ENCODE results near the gene SPAG17. TPM values are rescaled to one million over a fixed set of nuclear protein-coding genes. Genes with fewer than 3 reads are reported as not detected.

SPAG17 gene
- total RNA-seq (not detected), polyA plus RNA-seq (not detected), total RNA-seq (0 reads per million in 6 experiments)

- POLR2A ChIA-PET: no interaction called here
- peaks cover 0 to 13% (median 3%) of the 10 kb centered on the region in 4 donors for H3K4me1 Mint-ChIP-seq
- H3K9me3 Mint-ChIP-seq: peaks cover 0 to 18% (median 8%) of the 10 kb centered on the region in 9 donors
- ATAC-seq (no peak), DNase-seq (no peak)
- peaks cover 0 to 8% (median 0%) of the 10 kb centered on the region in 3 donors for H3K36me3 Mint-ChIP-seq
- H3K27ac Mint-ChIP-seq: no peak within 1 kb of the TSS
- peak within 1 kb of the TSS in 3 of 10 donors; percentile 3 to 68 (median 42) for H3K4me3 Mint-ChIP-seq
- H3K27me3 Mint-ChIP-seq: peaks cover 0 to 19% (median 8%) of the 10 kb centered on the region in 5 donors
Measured at GRCh38 chr1:118185084-118185832, at the start of gene SPAG17. Gene SPAG17, minus strand, starts transcription at chr1:118185228. Its CDS starts 71 bp downstream, at chr1:118185157.

- POLR2A ChIA-PET: no interaction called here
- DNase-seq (no peak), ATAC-seq (no peak)
- H3K4me3 Mint-ChIP-seq: no peak overlapping the region
- no peaks in the 10 kb centered on the region for H3K36me3 Mint-ChIP-seq
- H3K4me1 Mint-ChIP-seq: no peaks in the 10 kb centered on the region
- peaks cover 0 to 6% (median 0%) of the 10 kb centered on the region in 5 donors for H3K27me3 Mint-ChIP-seq
- H3K27ac Mint-ChIP-seq: no peak overlapping the region
- H3K9me3 Mint-ChIP-seq: peaks cover 0 to 7% (median 0%) of the 10 kb centered on the region in 9 donors
Measured at GRCh38 chr1:118225471-118225870, 40.4 kb upstream of the SPAG17 start.

GRCh38 chr1:118223426-118223825 lies 38.4 kb upstream of the SPAG17 start:
- no peaks in the 10 kb centered on the region for H3K4me1 Mint-ChIP-seq
- POLR2A ChIA-PET: no interaction called here
- H3K9me3 Mint-ChIP-seq: peaks cover 0 to 5% (median 0%) of the 10 kb centered on the region in 9 donors
- H3K27ac Mint-ChIP-seq: no peak overlapping the region
- H3K36me3 Mint-ChIP-seq: no peaks in the 10 kb centered on the region
- peaks cover 0 to 6% (median 0%) of the 10 kb centered on the region in 5 donors for H3K27me3 Mint-ChIP-seq
- no peak overlapping the region for H3K4me3 Mint-ChIP-seq
- ATAC-seq: no peak
- no peak for DNase-seq

GRCh38 chr1:118219438-118219837 lies 34.4 kb upstream of the SPAG17 start:
- Mint-ChIP-seq H3K4me1 (no peaks in the 10 kb centered on the region), H3K9me3 (peaks cover 0 to 15% (median 2%) of the 10 kb centered on the region in 9 donors), H3K4me3 (no peak overlapping the region), H3K36me3 (peaks cover 0 to 4% (median 0%) of the 10 kb centered on the region in 3 donors), H3K27ac (no peak overlapping the region), H3K27me3 (peaks cover 0 to 19% (median 6%) of the 10 kb centered on the region in 5 donors)
- DNase-seq: no peak
- POLR2A ChIA-PET: no interaction called here
- ATAC-seq: no peak

- H3K4me1 Mint-ChIP-seq: no peaks in the 10 kb centered on the region
- DNase-seq: no peak
- peaks cover 0 to 4% (median 0%) of the 10 kb centered on the region in 3 donors for H3K36me3 Mint-ChIP-seq
- H3K4me3 Mint-ChIP-seq: no peak overlapping the region
- no peak overlapping the region for H3K27ac Mint-ChIP-seq
- POLR2A ChIA-PET: no interaction called here
- H3K9me3 Mint-ChIP-seq: peaks cover 0 to 15% (median 2%) of the 10 kb centered on the region in 9 donors
- ATAC-seq: no peak
- H3K27me3 Mint-ChIP-seq: peaks cover 0 to 19% (median 5%) of the 10 kb centered on the region in 5 donors
Measured at GRCh38 chr1:118217141-118217838, 32.3 kb upstream of the SPAG17 start.

- POLR2A ChIA-PET: no interaction called here
- no peak for DNase-seq
- Mint-ChIP-seq H3K4me3 (no peak overlapping the region), H3K27ac (no peak overlapping the region), H3K36me3 (peaks cover 0 to 4% (median 0%) of the 10 kb centered on the region in 3 donors), H3K4me1 (no peaks in the 10 kb centered on the region), H3K9me3 (peaks cover 0 to 15% (median 2%) of the 10 kb centered on the region in 9 donors), H3K27me3 (peaks cover 0 to 19% (median 5%) of the 10 kb centered on the region in 5 donors)
- ATAC-seq: no peak
Measured at GRCh38 chr1:118214866-118215265, 29.8 kb upstream of the SPAG17 start.

- DNase-seq (no peak), ATAC-seq (no peak)
- Mint-ChIP-seq H3K27me3 (peaks cover 0 to 7% (median 2%) of the 10 kb centered on the region in 5 donors), H3K36me3 (peaks cover 0 to 4% (median 0%) of the 10 kb centered on the region in 3 donors), H3K9me3 (peaks cover 0 to 28% (median 2%) of the 10 kb centered on the region in 9 donors), H3K4me3 (no peak overlapping the region), H3K27ac (no peak overlapping the region), H3K4me1 (no peaks in the 10 kb centered on the region)
- POLR2A ChIA-PET: no interaction called here
Measured at GRCh38 chr1:118210723-118211110, 25.7 kb upstream of the SPAG17 start.

- H3K36me3 Mint-ChIP-seq: no peaks in the 10 kb centered on the region
- POLR2A ChIA-PET: no interaction called here
- peaks cover 0 to 2% (median 0%) of the 10 kb centered on the region in 5 donors for H3K27me3 Mint-ChIP-seq
- no peak overlapping the region for H3K27ac Mint-ChIP-seq
- no peak for DNase-seq
- H3K4me1 Mint-ChIP-seq: no peaks in the 10 kb centered on the region
- peaks cover 0 to 22% (median 1%) of the 10 kb centered on the region in 9 donors for H3K9me3 Mint-ChIP-seq
- no peak overlapping the region for H3K4me3 Mint-ChIP-seq
- ATAC-seq: no peak
Measured at GRCh38 chr1:118210051-118210722, 25.2 kb upstream of the SPAG17 start.

- no peak for ATAC-seq
- peaks cover 0 to 21% (median 1%) of the 10 kb centered on the region in 9 donors for H3K9me3 Mint-ChIP-seq
- no peak overlapping the region for H3K27ac Mint-ChIP-seq
- no peaks in the 10 kb centered on the region for H3K36me3 Mint-ChIP-seq
- peaks cover 0 to 2% (median 0%) of the 10 kb centered on the region in 5 donors for H3K27me3 Mint-ChIP-seq
- POLR2A ChIA-PET: no interaction called here
- no peak overlapping the region for H3K4me3 Mint-ChIP-seq
- DNase-seq: no peak
- no peaks in the 10 kb centered on the region for H3K4me1 Mint-ChIP-seq
Measured at GRCh38 chr1:118209648-118210047, 24.6 kb upstream of the SPAG17 start.

GRCh38 chr1:118206966-118207365 lies 21.9 kb upstream of the SPAG17 start:
- DNase-seq: no peak
- no peak for ATAC-seq
- H3K9me3 Mint-ChIP-seq: peaks cover 0 to 31% (median 2%) of the 10 kb centered on the region in 9 donors
- POLR2A ChIA-PET: no interaction called here
- H3K36me3 Mint-ChIP-seq: peaks cover 0 to 4% (median 0%) of the 10 kb centered on the region in 3 donors
- H3K27me3 Mint-ChIP-seq: peaks cover 0 to 2% (median 0%) of the 10 kb centered on the region in 5 donors
- no peak overlapping the region for H3K27ac Mint-ChIP-seq
- H3K4me3 Mint-ChIP-seq: no peak overlapping the region
- no peaks in the 10 kb centered on the region for H3K4me1 Mint-ChIP-seq

- no peak overlapping the region for H3K4me3 Mint-ChIP-seq
- ATAC-seq: no peak
Measured at GRCh38 chr1:118204648-118205047, 19.6 kb upstream of the SPAG17 start.

GRCh38 chr1:118204105-118204504 lies 19.1 kb upstream of the SPAG17 start:
- H3K4me1 Mint-ChIP-seq: no peaks in the 10 kb centered on the region
- ATAC-seq: no peak
- no peak overlapping the region for H3K27ac Mint-ChIP-seq
- peaks cover 0 to 4% (median 0%) of the 10 kb centered on the region in 3 donors for H3K36me3 Mint-ChIP-seq
- no peak overlapping the region for H3K4me3 Mint-ChIP-seq
- H3K27me3 Mint-ChIP-seq: peaks cover 0 to 8% (median 0%) of the 10 kb centered on the region in 5 donors
- POLR2A ChIA-PET: no interaction called here
- DNase-seq: no peak
- H3K9me3 Mint-ChIP-seq: peaks cover 0 to 31% (median 2%) of the 10 kb centered on the region in 9 donors

More at GRCh38 chr1:118204648-118205047, 19.6 kb upstream of the SPAG17 start:
- no peak overlapping the region for H3K27ac Mint-ChIP-seq
- POLR2A ChIA-PET: no interaction called here
- peaks cover 0 to 8% (median 0%) of the 10 kb centered on the region in 5 donors for H3K27me3 Mint-ChIP-seq
- peaks cover 0 to 31% (median 2%) of the 10 kb centered on the region in 9 donors for H3K9me3 Mint-ChIP-seq
- no peak for DNase-seq
- no peaks in the 10 kb centered on the region for H3K4me1 Mint-ChIP-seq
- H3K36me3 Mint-ChIP-seq: peaks cover 0 to 4% (median 0%) of the 10 kb centered on the region in 3 donors

Measured in naive thymus-derived CD8-positive, alpha-beta T cell (primary cell).